HCT116 (cell line): Measurements from ENCODE around the gene OVOL3. TPM values are rescaled to one million over a fixed set of nuclear protein-coding genes. Genes with fewer than 3 reads are reported as not detected.

Experiments
- ATAC-seq: fragments of 200-7000 bp; cut with Tn5 transposase; 2 replicates; pipeline ENCODE4 v1.9.1; 2020; ENCODE audit warnings: mild to moderate bottlenecking, moderate library complexity
- BruUV-seq: library from RNA; stranded (reverse); fragments of 400-500 nt; replicated peaks from 2 replicates; lab custom pipeline; 2021; lab: Mats Ljungman, UMichigan
- CTCF ChIA-PET: fragments of 300-600 bp; sonication (Branson Sonifier 250); formaldehyde crosslinking; loops from one replicate; lab custom pipeline; 2021; ENCODE audit warnings: antibody characterized with exemption; lab: Charles Lee
- POLR2A ChIA-PET: fragments of 300-600, 350-600 bp; sonication (Branson Sonifier 250); formaldehyde crosslinking; loops from one replicate; lab custom pipeline; 2021; ENCODE audit warnings: antibody characterized with exemption; lab: Charles Lee
- RAD21 ChIA-PET, 2 experiments: fragments of 300-600 bp; sonication (Branson Sonifier 250); formaldehyde crosslinking; loops; one replicate each; lab custom pipeline; 2023; ENCODE audit warnings: low total read pairs in 2 of 2; ENCODE audit not compliant: uncharacterized antibody in 2 of 2, unreplicated experiment in 2 of 2, low non-redundant PET in 1 of 2; lab: Charles Lee
- DNase-seq: peaks from one replicate; pipeline ENCODE4 v3.0.0-alpha.2; 2010; ENCODE audit warnings: low read depth, low spot score
- H2AFZ ChIP-seq: fragments of 200-600 bp; shearing (Covaris generic), sonication (generic); 2 replicates; pipeline ENCODE4 v1.6.1; 2017; ENCODE audit warnings: low read depth, mixed run types, mixed read lengths, antibody characterized with exemption, low read length; ENCODE audit not compliant: poor library complexity, severe bottlenecking
- H3K27ac ChIP-seq: 2 replicates; pipeline ENCODE4 v1.5.1; 2012; ENCODE audit warnings: low read depth, low read length
- H3K27me3 ChIP-seq: fragments of 200-600 bp; sonication (generic); 2 replicates; pipeline ENCODE4 v1.6.1; 2016; ENCODE audit warnings: mixed run types, low read length, mixed read lengths; ENCODE audit not compliant: insufficient read depth
- H3K36me3 ChIP-seq, 2 experiments: fragments of 200-500 bp in 1 of 2; fragments of 200-600 bp in 1 of 2; sonication (Bioruptor generic) in 1 of 2; sonication (generic) in 1 of 2; 2 replicates each; pipeline versions ENCODE4 v1.5.1 to v1.6.1; 2014 to 2016; ENCODE audit warnings: low read length in 2 of 2, inconsistent platforms in 1 of 2, mixed read lengths in 1 of 2, mixed run types in 1 of 2; ENCODE audit not compliant: insufficient read depth in 2 of 2, control insufficient read depth in 1 of 2
- H3K4me1 ChIP-seq, 2 experiments: fragments of 200-600 bp in 1 of 2; sonication (generic) in 1 of 2; 2 replicates each; pipeline versions ENCODE4 v1.5.1 to v1.6.1; 2012 to 2017; ENCODE audit warnings: low read length in 2 of 2, inconsistent platforms in 1 of 2, mild to moderate bottlenecking in 1 of 2, mixed read lengths in 1 of 2, mixed run types in 1 of 2, moderate library complexity in 1 of 2; ENCODE audit not compliant: insufficient read depth in 2 of 2, control insufficient read depth in 1 of 2
- H3K4me2 ChIP-seq: fragments of 200-600 bp; sonication (generic); 2 replicates; pipeline ENCODE4 v1.6.1; 2017; ENCODE audit warnings: mixed run types, low read length, mixed read lengths
- H3K4me3 ChIP-seq, 2 experiments: fragments of 200-600 bp in 1 of 2; sonication (generic) in 1 of 2; replicated peaks in 1 of 2; 2 replicates each; pipeline ENCODE4 v1.5.1; 2011 to 2016; ENCODE audit warnings: low read length in 2 of 2, control low read depth in 1 of 2, low read depth in 1 of 2, mild to moderate bottlenecking in 1 of 2, mixed read lengths in 1 of 2, mixed run types in 1 of 2
- H3K79me2 ChIP-seq: fragments of 200-600 bp; sonication (generic); 2 replicates; pipeline ENCODE4 v1.6.1; 2017; ENCODE audit warnings: mild to moderate bottlenecking, mixed run types, low read length, moderate library complexity, mixed read lengths; ENCODE audit not compliant: insufficient read depth
- H3K9ac ChIP-seq: fragments of 200-600 bp; sonication (generic); 2 replicates; pipeline ENCODE4 v1.6.1; 2016; ENCODE audit warnings: low read length, mixed read lengths
- H3K9me2 ChIP-seq: fragments of 200-600 bp; sonication (generic), shearing (Covaris generic); 2 replicates; pipeline ENCODE4 v1.6.1; 2017; ENCODE audit warnings: mixed run types, mild to moderate bottlenecking, moderate library complexity; ENCODE audit not compliant: insufficient read depth
- H3K9me3 ChIP-seq, 2 experiments: fragments of 200-500 bp in 1 of 2; fragments of 200-600 bp in 1 of 2; sonication (Bioruptor generic) in 1 of 2; sonication (generic) in 1 of 2; 2 replicates each; pipeline ENCODE4 v1.6.1; 2014 to 2017; ENCODE audit warnings: low read length in 2 of 2, mixed read lengths in 2 of 2, inconsistent platforms in 1 of 2, low read depth in 1 of 2, mild to moderate bottlenecking in 1 of 2, mixed run types in 1 of 2, moderate library complexity in 1 of 2; ENCODE audit not compliant: control insufficient read depth in 1 of 2, insufficient read depth in 1 of 2
- H4K20me1 ChIP-seq: fragments of 200-600 bp; sonication (generic), shearing (Covaris generic); 2 replicates; pipeline ENCODE4 v1.6.1; 2017; ENCODE audit warnings: mixed run types, mild to moderate bottlenecking, moderate library complexity; ENCODE audit not compliant: insufficient read depth
- CBX3 ChIP-seq: IDR thresholded peaks from 2 replicates; pipeline ENCODE4 v1.6.1; 2012; ENCODE audit warnings: low read depth
- CTCF ChIP-seq, 3 experiments: fragments of 200-600 bp in 1 of 3; sonication (generic) in 1 of 3; IDR thresholded peaks in 2 of 3; conservative IDR thresholded peaks in 1 of 3; 2 replicates each; pipeline ENCODE4 v1.5.1; 2012 to 2017; ENCODE audit warnings: low read depth in 2 of 3, low read length in 2 of 3, antibody characterized with exemption in 1 of 3, borderline replicate concordance in 1 of 3, control low read depth in 1 of 3, mild to moderate bottlenecking in 1 of 3, mixed read lengths in 1 of 3, mixed run types in 1 of 3, moderate library complexity in 1 of 3; ENCODE audit not compliant: insufficient read depth in 1 of 3
- EGR1 ChIP-seq: IDR thresholded peaks from 2 replicates; pipeline ENCODE4 v1.6.1; 2012; ENCODE audit warnings: low read depth
- ELF1 ChIP-seq: IDR thresholded peaks from 2 replicates; pipeline ENCODE4 v1.6.1; 2012; ENCODE audit warnings: low read depth, borderline replicate concordance
- EZH2 ChIP-seq: fragments of 200-600 bp; sonication (generic); IDR thresholded peaks from 2 replicates; pipeline ENCODE4 v1.6.1; 2017; ENCODE audit warnings: antibody characterized with exemption, mixed run types
- EZH2phosphoT487 ChIP-seq: fragments of 200-600 bp; IDR thresholded peaks from 2 replicates; pipeline ENCODE4 v1.6.1; 2018; ENCODE audit warnings: antibody characterized with exemption, borderline replicate concordance
- FOSL1 ChIP-seq: IDR thresholded peaks from 2 replicates; pipeline ENCODE4 v1.6.1; 2012; ENCODE audit warnings: low read depth
- JUND ChIP-seq: IDR thresholded peaks from 2 replicates; pipeline ENCODE4 v1.6.1; 2012
- POLR2A ChIP-seq: IDR thresholded peaks from 2 replicates; pipeline ENCODE4 v1.7.0; 2011; ENCODE audit warnings: borderline replicate concordance; ENCODE audit not compliant: insufficient read depth, insufficient read length; ENCODE audit errors: extremely low read depth
- POLR2AphosphoS5 ChIP-seq: IDR thresholded peaks from 2 replicates; pipeline ENCODE4 v1.6.1; 2011; ENCODE audit warnings: mild to moderate bottlenecking, low read depth, low read length, moderate library complexity
- REST ChIP-seq: IDR thresholded peaks from 2 replicates; pipeline ENCODE4 v1.6.1; 2012; ENCODE audit warnings: low read depth
- SIN3A ChIP-seq: IDR thresholded peaks from 2 replicates; pipeline ENCODE4 v1.6.1; 2012; ENCODE audit warnings: low read depth
- SP1 ChIP-seq: IDR thresholded peaks from 2 replicates; pipeline ENCODE4 v1.6.1; 2012; ENCODE audit warnings: low read depth
- TCF7L2 ChIP-seq: IDR thresholded peaks from 2 replicates; pipeline ENCODE4 v1.7.0; 2011; ENCODE audit warnings: borderline replicate concordance, inconsistent platforms; ENCODE audit not compliant: insufficient read depth, insufficient read length; ENCODE audit errors: extremely low read depth
- ZBTB33 ChIP-seq: IDR thresholded peaks from 2 replicates; pipeline ENCODE4 v1.6.1; 2011; ENCODE audit warnings: mild to moderate bottlenecking, low read length, moderate library complexity; ENCODE audit not compliant: insufficient replicate concordance; ENCODE audit errors: extremely low read depth
- ZFX ChIP-seq: fragments of 450-650 bp; IDR thresholded peaks from 2 replicates; pipeline ENCODE4 v1.6.1; 2017
- intact Hi-C: fragments of 100-400 bp; cut with micrococcal nuclease; formaldehyde crosslinking; loops from 2 replicates; pipeline ENCODE4 v1.10.0; 2022
- total RNA-seq: library from RNA; stranded (reverse); gene quantifications from one replicate; pipeline ENCODE4 v1.2.1, GENCODE V29; 2021; ENCODE audit not compliant: unreplicated experiment

Gene OVOL3
- total RNA-seq, 1 experiment from 2014 or later: not detected

GRCh38 chr19:36097036-36097435, 13.9 kb upstream of the OVOL3 start (continued):
- TF ChIP-seq REST (no peak), CBX3 (no peak), POLR2AphosphoS5 (no peak), EGR1 (no peak)

- H3K4me2 ChIP-seq: no peak overlapping the region
- TF ChIP-seq JUND (no peak), CTCF (IDR thresholded peaks at IDR 0.05 in 2 of 3, conservative IDR thresholded peaks at IDR 0.05 in 1 of 3; ENCODE audit: borderline replicate concordance in 1 of 3, insufficient read depth in 1 of 3, low read depth in 2 of 3, low read length in 2 of 3) (no peak), EZH2 (no peak), POLR2AphosphoS5 (no peak), ZFX (no peak), SP1 (no peak), ZBTB33 (no peak), POLR2A (no peak), FOSL1 (no peak), TCF7L2 (no peak), SIN3A (no peak), EGR1 (no peak), CBX3 (no peak), EZH2phosphoT487 (no peak), ELF1 (no peak)
- no peak overlapping the region for H3K4me3 ChIP-seq
- ChIA-PET RAD21 (no interaction called here), POLR2A (no interaction called here), CTCF (no interaction called here)
- BruUV-seq: no TSS peak
- H3K27me3 ChIP-seq: no peaks in the 10 kb centered on the region
- no peak for DNase-seq
- no peaks in the 10 kb centered on the region for H3K9me2 ChIP-seq
- ATAC-seq: no peak
- no peak overlapping the region for H2AFZ ChIP-seq
- no peaks in the 10 kb centered on the region for H3K79me2 ChIP-seq
- no peaks in the 10 kb centered on the region for H4K20me1 ChIP-seq
- no peaks in the 10 kb centered on the region for H3K9me3 ChIP-seq
- intact Hi-C loops: no loop called here
- no peak overlapping the region for H3K27ac ChIP-seq
- peaks cover 9 to 18% of the 10 kb centered on the region in 2 experiments; a peak in 3 of 4 replicates for H3K36me3 ChIP-seq
- no peak overlapping the region for H3K9ac ChIP-seq
- H3K4me1 ChIP-seq: peaks cover 0 to 17% of the 10 kb centered on the region in 2 experiments; a peak in 2 of 4 replicates
Observed at GRCh38 chr19:36099166-36099785, 11.7 kb upstream of the OVOL3 start.
